HepG2 (cell line): Measurements from ENCODE around the gene DGKG. TPM values are rescaled to one million over a fixed set of nuclear protein-coding genes. Genes with fewer than 3 reads are reported as not detected.

ENCODE experiments used
- ELF4 ChIP-seq: sonication (generic); formaldehyde crosslinking; IDR thresholded peaks from 2 replicates; pipeline ENCODE4 v1.5.0; 2020; ENCODE audit warnings: missing genetic modification reagents, mild to moderate bottlenecking, moderate library complexity, borderline replicate concordance
- FLYWCH1 ChIP-seq: sonication (generic); formaldehyde crosslinking; IDR thresholded peaks from 2 replicates; pipeline ENCODE4 v1.8.1; 2023; ENCODE audit warnings: mild to moderate bottlenecking, missing genetic modification reagents
- FOXA3 ChIP-seq: IDR thresholded peaks from 2 replicates; pipeline ENCODE4 v1.6.1; 2016; ENCODE audit warnings: missing genetic modification reagents, missing compliant biosample characterization
- HNRNPLL ChIP-seq: fragments of 200-400 bp; formaldehyde crosslinking; IDR thresholded peaks from 2 replicates; pipeline ENCODE4 v1.6.1; 2017; ENCODE audit warnings: mild to moderate bottlenecking, low read depth, low read length; ENCODE audit not compliant: poor library complexity, severe bottlenecking
- KLF11 ChIP-seq: IDR thresholded peaks from 2 replicates; pipeline ENCODE4 v1.6.1; 2016; ENCODE audit warnings: missing compliant biosample characterization
- MEIS2 ChIP-seq: sonication (generic); formaldehyde crosslinking; IDR thresholded peaks from 2 replicates; pipeline ENCODE4 v1.9.0; 2021; ENCODE audit warnings: mild to moderate bottlenecking, missing genetic modification reagents
- TCF12 ChIP-seq, 2 experiments: fragments of 450-650 bp in 1 of 2; sonication (generic) in 1 of 2; formaldehyde crosslinking in 1 of 2; IDR thresholded peaks; 2 replicates each; pipeline versions ENCODE4 v1.6.1 to v1.8.0; 2017 to 2022; ENCODE audit warnings: antibody characterized with exemption in 1 of 2, mild to moderate bottlenecking in 1 of 2, missing genetic modification reagents in 1 of 2, moderate library complexity in 1 of 2
- TGIF2 ChIP-seq: IDR thresholded peaks from 2 replicates; pipeline ENCODE4 v1.6.1; 2016; ENCODE audit warnings: control low read depth, missing compliant biosample characterization
- XBP1 ChIP-seq: sonication (generic); formaldehyde crosslinking; IDR thresholded peaks from 2 replicates; pipeline ENCODE4 v1.5.0; 2020; ENCODE audit warnings: missing genetic modification reagents
- YEATS2 ChIP-seq: sonication (generic); formaldehyde crosslinking; IDR thresholded peaks from 2 replicates; pipeline ENCODE4 v1.4.0; 2020; ENCODE audit warnings: missing genetic modification reagents, borderline replicate concordance
- ZFP82 ChIP-seq: sonication (generic); formaldehyde crosslinking; IDR thresholded peaks from 2 replicates; pipeline ENCODE4 v1.5.1; 2020; ENCODE audit warnings: mild to moderate bottlenecking, missing genetic modification reagents, borderline replicate concordance
- ZKSCAN8 ChIP-seq: IDR thresholded peaks from 2 replicates; pipeline ENCODE4 v1.6.1; 2016; ENCODE audit warnings: borderline replicate concordance, missing genetic modification reagents, missing compliant biosample characterization
- ZNF20 ChIP-seq: sonication (generic); formaldehyde crosslinking; IDR thresholded peaks from 2 replicates; pipeline ENCODE4 v1.4.0; 2020; ENCODE audit warnings: mild to moderate bottlenecking, moderate library complexity, missing genetic modification reagents
- ZNF326 ChIP-seq: sonication (generic); formaldehyde crosslinking; IDR thresholded peaks from 2 replicates; pipeline ENCODE4 v1.4.0; 2020; ENCODE audit warnings: missing genetic modification reagents, borderline replicate concordance
- ZNF567 ChIP-seq: sonication (generic); formaldehyde crosslinking; IDR thresholded peaks from 2 replicates; pipeline ENCODE4 v1.8.1; 2023; ENCODE audit warnings: mild to moderate bottlenecking, missing genetic modification reagents, borderline replicate concordance
- ZNF670 ChIP-seq: sonication (generic); formaldehyde crosslinking; IDR thresholded peaks from 2 replicates; pipeline ENCODE4 v1.8.0; 2022; ENCODE audit warnings: mild to moderate bottlenecking, missing genetic modification reagents, borderline replicate concordance
- ZNF709 ChIP-seq: sonication (generic); formaldehyde crosslinking; IDR thresholded peaks from 2 replicates; pipeline ENCODE4 v1.5.0; 2020; ENCODE audit warnings: mild to moderate bottlenecking, missing genetic modification reagents
- polyA plus RNA-seq, 8 experiments: library from polyadenylated mRNA; depleted of rRNA in 3 of 8; stranded (reverse) in 7 of 8; unstranded in 1 of 8; fragments of >200 nt; fragmentation: Illumina TruSeq in 4 of 8; extraction: Trizol in 4 of 8; gene quantifications; 2 replicates each; pipeline versions ENCODE4 v1.2.1 to v1.2.3, GENCODE V29; 2011 to 2016; ENCODE audit warnings: low read depth in 4 of 8, missing spikeins in 1 of 8, mixed read lengths in 1 of 8; ENCODE audit not compliant: insufficient read depth in 1 of 8
- total RNA-seq, 5 experiments: library from RNA; depleted of rRNA; stranded (reverse); fragments of >200 nt; fragmentation: Illumina TruSeq; extraction: Trizol; gene quantifications; 2 replicates each; pipeline ENCODE4 v1.2.3, GENCODE V29; 2016; ENCODE audit warnings: low read depth in 1 of 5
- TF ChIP-seq, protein P1 (sequence below): sonication (generic); formaldehyde crosslinking; IDR thresholded peaks from 2 replicates; pipeline ENCODE4 v1.9.0; 2021; ENCODE audit warnings: missing genetic modification reagents, mild to moderate bottlenecking, borderline replicate concordance
- TF ChIP-seq, protein P2 (sequence below): IDR thresholded peaks from 2 replicates; pipeline ENCODE4 v1.6.1; 2016; ENCODE audit warnings: low read depth, control low read depth
- TF ChIP-seq, protein P3 (sequence below): sonication (generic); formaldehyde crosslinking; IDR thresholded peaks from 2 replicates; pipeline ENCODE4 v1.4.0; 2020; ENCODE audit warnings: missing genetic modification reagents, mild to moderate bottlenecking, borderline replicate concordance

The DGKG gene
- total and polyA plus RNA-seq, 2 of the 13 experiments (the other 11 are each of a cell fraction or from before 2014, with no cell fraction given), result 3.8 to 6.2 TPM

DNA sequence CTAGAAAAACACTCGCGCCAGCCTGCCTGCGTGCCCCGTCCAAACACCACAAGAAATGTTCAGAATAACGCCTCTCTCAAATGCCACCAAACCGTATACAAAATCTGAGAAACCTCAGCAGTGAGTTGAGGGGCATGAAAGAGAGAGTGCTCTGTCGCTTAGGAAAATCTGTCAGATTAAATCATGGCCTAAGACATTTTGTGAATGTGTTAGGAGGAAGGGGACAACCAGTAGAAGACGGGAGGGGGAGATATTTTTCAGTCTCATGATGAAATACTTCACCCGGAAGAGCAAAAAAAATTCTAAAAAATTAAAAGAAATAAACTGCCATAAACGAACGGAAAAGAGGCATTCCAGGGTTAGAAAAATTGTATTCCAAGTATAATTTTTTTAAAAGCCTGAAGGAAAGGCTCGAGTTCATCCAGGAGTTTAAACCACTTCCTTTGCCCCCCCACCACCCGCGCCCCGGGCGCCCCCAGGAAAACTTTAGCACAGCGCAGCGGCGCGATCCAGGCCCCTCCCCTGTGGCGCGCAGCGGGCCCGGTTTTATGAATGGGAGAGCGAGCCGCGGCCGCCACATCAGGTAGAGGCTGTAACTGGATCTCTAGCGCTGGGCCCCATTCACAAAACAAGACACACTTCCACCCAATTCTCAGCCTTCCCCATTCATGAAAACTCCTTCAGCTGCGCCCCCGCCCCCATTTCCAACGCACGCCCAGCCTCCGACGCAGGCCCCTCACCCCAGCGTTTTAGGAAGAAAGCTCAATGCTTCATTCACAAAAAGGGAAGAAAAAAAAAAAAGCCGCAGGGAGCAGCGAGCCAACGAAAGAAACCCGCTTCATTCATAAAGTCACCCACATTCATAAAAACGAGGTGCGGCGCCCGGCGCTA is 254.6 kb downstream of the DGKG start (continued):
- TF ChIP-seq, protein P1, sequence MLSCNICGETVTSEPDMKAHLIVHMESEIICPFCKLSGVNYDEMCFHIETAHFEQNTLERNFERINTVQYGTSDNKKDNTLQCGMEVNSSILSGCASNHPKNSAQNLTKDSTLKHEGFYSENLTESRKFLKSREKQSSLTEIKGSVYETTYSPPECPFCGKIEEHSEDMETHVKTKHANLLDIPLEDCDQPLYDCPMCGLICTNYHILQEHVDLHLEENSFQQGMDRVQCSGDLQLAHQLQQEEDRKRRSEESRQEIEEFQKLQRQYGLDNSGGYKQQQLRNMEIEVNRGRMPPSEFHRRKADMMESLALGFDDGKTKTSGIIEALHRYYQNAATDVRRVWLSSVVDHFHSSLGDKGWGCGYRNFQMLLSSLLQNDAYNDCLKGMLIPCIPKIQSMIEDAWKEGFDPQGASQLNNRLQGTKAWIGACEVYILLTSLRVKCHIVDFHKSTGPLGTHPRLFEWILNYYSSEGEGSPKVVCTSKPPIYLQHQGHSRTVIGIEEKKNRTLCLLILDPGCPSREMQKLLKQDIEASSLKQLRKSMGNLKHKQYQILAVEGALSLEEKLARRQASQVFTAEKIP, result no peak
- TF ChIP-seq YEATS2 (CRISPR knock-in tag) (no peak), ZNF567 (CRISPR knock-in tag) (no peak), TGIF2 (CRISPR knock-in tag) (0 out of 2 replicates have a peak, but pooled peaks have one; percentile 40), XBP1 (CRISPR knock-in tag) (no peak), MEIS2 (0 out of 2 replicates have a peak, but pooled peaks have one; percentile 41), TCF12 (IDR thresholded peaks at IDR 0.05) (no peak), TCF12 (CRISPR knock-in tag; IDR thresholded peaks at IDR 0.05) (no peak), ZNF709 (CRISPR knock-in tag) (no peak), KLF11 (CRISPR knock-in tag) (no peak), FOXA3 (CRISPR knock-in tag) (peak; percentile 11; the same call in 1 of the 2 replicates), ZNF670 (CRISPR knock-in tag) (peak; percentile 64; the same call in 1 of the 2 replicates), ZNF326 (CRISPR knock-in tag) (no peak), HNRNPLL (peak; percentile 84), FLYWCH1 (CRISPR knock-in tag) (no peak), ZKSCAN8 (CRISPR knock-in tag) (no peak), ZNF20 (CRISPR knock-in tag) (no peak), ELF4 (CRISPR knock-in tag) (no peak), ZFP82 (CRISPR knock-in tag) (no peak)
- TF ChIP-seq, protein P2, sequence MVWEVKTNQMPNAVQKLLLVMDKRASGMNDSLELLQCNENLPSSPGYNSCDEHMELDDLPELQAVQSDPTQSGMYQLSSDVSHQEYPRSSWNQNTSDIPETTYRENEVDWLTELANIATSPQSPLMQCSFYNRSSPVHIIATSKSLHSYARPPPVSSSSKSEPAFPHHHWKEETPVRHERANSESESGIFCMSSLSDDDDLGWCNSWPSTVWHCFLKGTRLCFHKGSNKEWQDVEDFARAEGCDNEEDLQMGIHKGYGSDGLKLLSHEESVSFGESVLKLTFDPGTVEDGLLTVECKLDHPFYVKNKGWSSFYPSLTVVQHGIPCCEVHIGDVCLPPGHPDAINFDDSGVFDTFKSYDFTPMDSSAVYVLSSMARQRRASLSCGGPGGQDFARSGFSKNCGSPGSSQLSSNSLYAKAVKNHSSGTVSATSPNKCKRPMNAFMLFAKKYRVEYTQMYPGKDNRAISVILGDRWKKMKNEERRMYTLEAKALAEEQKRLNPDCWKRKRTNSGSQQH (CRISPR knock-in tag), result peak; percentile 27; the same call in 1 of the 2 replicates
- TF ChIP-seq, protein P3, sequence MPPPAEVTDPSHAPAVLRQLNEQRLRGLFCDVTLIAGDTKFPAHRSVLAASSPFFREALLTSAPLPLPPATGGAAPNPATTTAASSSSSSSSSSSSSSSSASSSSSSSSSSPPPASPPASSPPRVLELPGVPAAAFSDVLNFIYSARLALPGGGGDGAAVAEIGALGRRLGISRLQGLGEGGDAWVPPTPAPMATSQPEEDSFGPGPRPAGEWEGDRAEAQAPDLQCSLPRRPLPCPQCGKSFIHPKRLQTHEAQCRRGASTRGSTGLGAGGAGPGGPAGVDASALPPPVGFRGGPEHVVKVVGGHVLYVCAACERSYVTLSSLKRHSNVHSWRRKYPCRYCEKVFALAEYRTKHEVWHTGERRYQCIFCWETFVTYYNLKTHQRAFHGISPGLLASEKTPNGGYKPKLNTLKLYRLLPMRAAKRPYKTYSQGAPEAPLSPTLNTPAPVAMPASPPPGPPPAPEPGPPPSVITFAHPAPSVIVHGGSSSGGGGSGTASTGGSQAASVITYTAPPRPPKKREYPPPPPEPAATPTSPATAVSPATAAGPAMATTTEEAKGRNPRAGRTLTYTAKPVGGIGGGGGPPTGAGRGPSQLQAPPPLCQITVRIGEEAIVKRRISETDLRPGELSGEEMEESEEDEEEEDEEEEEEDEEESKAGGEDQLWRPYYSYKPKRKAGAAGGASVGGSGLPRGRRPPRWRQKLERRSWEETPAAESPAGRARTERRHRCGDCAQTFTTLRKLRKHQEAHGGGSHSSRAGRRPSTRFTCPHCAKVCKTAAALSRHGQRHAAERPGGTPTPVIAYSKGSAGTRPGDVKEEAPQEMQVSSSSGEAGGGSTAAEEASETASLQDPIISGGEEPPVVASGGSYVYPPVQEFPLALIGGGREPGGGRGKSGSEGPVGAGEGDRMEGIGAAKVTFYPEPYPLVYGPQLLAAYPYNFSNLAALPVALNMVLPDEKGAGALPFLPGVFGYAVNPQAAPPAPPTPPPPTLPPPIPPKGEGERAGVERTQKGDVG, result no peak
